Left lung (tissue), 10 donors: ENCODE results near the gene RNF212B. TPM values are rescaled to one million over a fixed set of nuclear protein-coding genes. Genes with fewer than 3 reads are reported as not detected.
"Not testable (repeated sequence)": the region's sequence is repeated elsewhere in the genome, so short reads cannot be mapped to it uniquely, and the experiment has no call there.

ENCODE experiments used
- ATAC-seq: fragments of 200-7000 bp; cut with Tn5 transposase; one replicate; pipeline ENCODE4 v1.9.1; 2020; ENCODE audit warnings: moderate library complexity
- DNase-seq, 4 donors: peaks; one replicate each; pipeline ENCODE4 v3.0.0-alpha.2; 2013 to 2020
- H3K27ac ChIP-seq, 2 donors: fragments of 200-600 bp; sonication (generic) in 1 of 2; one replicate each; pipeline versions ENCODE4 v1.5.0 to v1.8.0; 2020 to 2021
- H3K27me3 ChIP-seq, 2 donors: fragments of 200-600 bp; sonication (generic) in 1 of 2; one replicate each; pipeline versions ENCODE4 v1.5.0 to v1.8.0; 2020 to 2021
- H3K36me3 ChIP-seq, 2 donors: fragments of 200-600 bp; sonication (generic) in 1 of 2; one replicate each; pipeline versions ENCODE4 v1.5.0 to v1.8.0; 2020 to 2021
- H3K4me1 ChIP-seq, 2 donors: fragments of 200-600 bp; one replicate each; pipeline ENCODE4 v1.8.0; 2021
- H3K4me3 ChIP-seq, 2 donors: fragments of 200-600 bp; sonication (generic) in 1 of 2; one replicate each; pipeline versions ENCODE4 v1.5.0 to v1.8.0; 2020 to 2021; ENCODE audit warnings: mild to moderate bottlenecking in 1 of 2
- H3K9me3 ChIP-seq, 2 donors: fragments of 200-600 bp; sonication (generic) in 1 of 2; one replicate each; pipeline versions ENCODE4 v1.5.0 to v1.8.0; 2020 to 2021
- CTCF ChIP-seq, 2 donors: fragments of 200-600 bp; sonication (generic) in 1 of 2; IDR thresholded peaks; one replicate each; pipeline versions ENCODE4 v1.5.0 to v1.8.0; 2021; ENCODE audit warnings: antibody characterized with exemption in 2 of 2
- intact Hi-C, 2 donors: fragments of 100-400 bp; cut with DNase I; formaldehyde crosslinking; loops; one replicate each; pipeline versions ENCODE4 v1.11.2 to v1.14.2; 2022
- polyA plus RNA-seq, 6 donors: library from polyadenylated mRNA; unstranded; fragments of 120-200 nt; gene quantifications; one replicate each; pipeline ENCODE4 v1.2.1, GENCODE V29; 2013; ENCODE audit not compliant: insufficient read length in 6 of 6
- total RNA-seq, 2 donors: library from RNA; stranded (reverse); fragmentation: NEBNext Ultra II Directional; extraction: Animal tissue kit (Norgen Biotek cat#: 25700); gene quantifications; one replicate each; pipeline ENCODE4 v1.2.1, GENCODE V29; 2021
- donor health status: DM: no; HTN: yes; CAD: no.
- donor health status: DM: no; HTN: no; CAD: no.

Gene RNF212B
- total and polyA plus RNA-seq, 8 donors, result 0.47 to 0.94 (median 0.74) TPM; not detected in 2

- H3K4me1 ChIP-seq, result no peaks in the 10 kb centered on the region
- DNase-seq, result no peak
- no peaks in the 10 kb centered on the region for H3K27me3 ChIP-seq
- intact Hi-C loops, result no loop called here
- no peak overlapping the region for H3K27ac ChIP-seq
- TF ChIP-seq CTCF (IDR thresholded peaks at IDR 0.05), result no peak
- no peak overlapping the region for H3K4me3 ChIP-seq
- H3K9me3 ChIP-seq, result peaks cover 0 to 5% of the 10 kb centered on the region in 2 donors
- H3K36me3 ChIP-seq, result no peaks in the 10 kb centered on the region
- ATAC-seq, result no peak
Measured at GRCh38 chr14:23215421-23215820, 22.3 kb upstream of the RNF212B start.

GRCh38 chr14:23217032-23218020 is 20.4 kb upstream of the RNF212B start:
- Histone ChIP-seq H3K36me3 (no peaks in the 10 kb centered on the region), H3K4me3 (no peak overlapping the region), H3K27me3 (no peaks in the 10 kb centered on the region), H3K9me3 (peaks cover 0 to 5% of the 10 kb centered on the region in 2 donors), H3K4me1 (no peaks in the 10 kb centered on the region), H3K27ac (no peak overlapping the region)
- intact Hi-C loops, result no loop called here
- TF ChIP-seq CTCF (IDR thresholded peaks at IDR 0.05), result no peak
- DNase-seq (no peak), ATAC-seq (no peak)

- H3K36me3 ChIP-seq, result no peaks in the 10 kb centered on the region
- H3K9me3 ChIP-seq, result peaks cover 0 to 5% of the 10 kb centered on the region in 2 donors
- no peak for ATAC-seq
- no peak for DNase-seq
- H3K4me1 ChIP-seq, result no peaks in the 10 kb centered on the region
- H3K27me3 ChIP-seq, result no peaks in the 10 kb centered on the region
- H3K4me3 ChIP-seq, result no peak overlapping the region
- intact Hi-C loops, result no loop called here
- TF ChIP-seq CTCF (IDR thresholded peaks at IDR 0.05), result no peak
- no peak overlapping the region for H3K27ac ChIP-seq
Measured at GRCh38 chr14:23219075-23219474, 18.7 kb upstream of the RNF212B start.

- H3K36me3 ChIP-seq, DNase-seq, ATAC-seq, H3K9me3 ChIP-seq, H3K27me3 ChIP-seq, H3K27ac ChIP-seq, H3K4me1 ChIP-seq, H3K4me3 ChIP-seq, intact Hi-C loops: not testable (repeated sequence)
Measured at GRCh38 chr14:23224958-23225357, 12.8 kb upstream of the RNF212B start.

DNA sequence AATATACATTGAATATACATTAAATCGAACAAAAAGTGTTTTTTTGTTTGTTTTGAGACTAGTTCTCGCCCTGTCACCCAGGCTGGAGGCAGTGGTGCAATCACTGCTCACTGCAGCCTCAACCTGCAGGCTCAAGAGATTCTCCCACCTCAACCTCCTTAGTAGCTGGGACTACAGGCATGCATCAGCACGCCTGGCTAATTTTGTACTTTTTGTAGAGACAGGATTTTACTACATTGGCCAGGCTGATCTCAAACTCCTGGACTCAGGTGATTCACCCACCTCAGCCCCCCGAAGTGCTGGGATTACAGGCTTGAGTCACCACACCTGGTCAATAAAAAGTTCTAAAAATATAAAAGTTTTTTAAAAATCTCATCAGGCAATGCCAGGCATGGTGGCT is 10.2 kb upstream of the RNF212B start:
- ATAC-seq, result no peak
- H3K36me3 ChIP-seq, result no peaks in the 10 kb centered on the region
- H3K4me3 ChIP-seq, result no peak overlapping the region
- H3K9me3 ChIP-seq, result no peaks in the 10 kb centered on the region
- no peaks in the 10 kb centered on the region for H3K27me3 ChIP-seq
- H3K4me1 ChIP-seq, result peaks cover 0 to 5% of the 10 kb centered on the region in 2 donors
- no peak for DNase-seq
- TF ChIP-seq CTCF (IDR thresholded peaks at IDR 0.05), result no peak
- no peak overlapping the region for H3K27ac ChIP-seq
- intact Hi-C loops, result no loop called here
